Measurements from ENCODE around the gene UBQLN4.
"Not testable (repeated sequence)": the region's sequence is repeated elsewhere in the genome, so short reads cannot be mapped to it uniquely, and the experiment has no call there.

UBQLN4 gene

DNA sequence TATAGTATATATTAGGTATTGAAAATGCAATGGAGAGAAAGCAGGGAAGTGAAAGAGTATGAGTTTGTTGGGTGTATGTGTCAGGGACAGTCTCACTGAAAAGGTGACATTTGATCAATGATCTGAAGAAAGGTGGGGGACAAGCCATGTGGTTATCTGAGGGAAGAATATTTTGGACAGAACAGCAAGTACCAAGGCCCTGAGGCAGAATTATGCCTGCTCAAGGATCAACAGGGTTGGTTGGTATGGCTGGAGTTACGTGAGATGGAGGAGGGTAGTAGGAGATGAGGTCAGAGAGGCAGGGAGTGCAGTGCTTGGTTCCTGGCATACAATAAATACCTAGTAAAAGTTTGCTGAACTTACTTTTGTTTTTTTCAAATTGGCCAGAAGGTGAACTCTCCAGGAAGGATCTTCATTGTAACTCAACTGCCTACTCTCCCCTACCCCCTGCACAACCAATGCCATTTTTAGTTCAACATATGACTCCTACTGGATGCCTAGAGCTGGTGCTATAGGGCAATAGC lies 2.8 kb upstream of the UBQLN4 start:
- no peak for DNase-seq

DNA sequence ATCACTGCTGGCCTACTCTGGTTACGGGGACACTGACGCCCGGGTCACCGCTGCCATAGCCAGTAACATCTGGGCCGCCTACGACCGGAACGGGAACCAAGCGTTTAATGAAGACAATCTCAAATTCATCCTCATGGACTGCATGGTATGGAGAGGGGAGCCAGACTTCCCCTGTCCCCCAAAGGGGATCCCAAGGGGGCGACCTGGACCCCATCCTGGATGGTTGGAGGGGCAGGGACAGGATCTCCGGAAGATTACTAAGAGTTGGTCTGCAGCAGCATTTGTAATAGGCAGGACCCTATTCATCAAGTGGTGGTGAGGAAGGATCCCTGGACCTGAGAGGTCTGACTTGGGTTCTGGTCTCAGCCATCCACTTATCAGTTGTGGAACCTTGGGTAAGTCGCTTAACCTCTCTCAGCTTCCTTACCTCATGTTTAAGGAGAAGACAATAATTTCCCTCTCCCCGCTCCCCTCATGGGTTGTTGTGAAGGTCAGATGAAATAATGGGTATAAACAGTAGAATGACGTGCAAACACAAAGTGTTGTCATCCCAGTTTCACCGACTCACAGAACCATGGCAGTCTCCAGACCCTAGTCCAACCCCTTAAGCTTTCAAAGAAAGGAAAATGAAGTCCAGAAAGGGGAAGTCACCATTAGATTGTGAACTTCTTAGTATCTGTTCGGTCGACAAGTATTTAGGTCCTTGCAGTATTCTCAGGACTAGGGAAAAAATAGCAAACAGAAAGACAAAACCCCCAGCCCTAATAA lies 1.9 kb upstream of the UBQLN4 start:
- DNase-seq, result no peak

DNA sequence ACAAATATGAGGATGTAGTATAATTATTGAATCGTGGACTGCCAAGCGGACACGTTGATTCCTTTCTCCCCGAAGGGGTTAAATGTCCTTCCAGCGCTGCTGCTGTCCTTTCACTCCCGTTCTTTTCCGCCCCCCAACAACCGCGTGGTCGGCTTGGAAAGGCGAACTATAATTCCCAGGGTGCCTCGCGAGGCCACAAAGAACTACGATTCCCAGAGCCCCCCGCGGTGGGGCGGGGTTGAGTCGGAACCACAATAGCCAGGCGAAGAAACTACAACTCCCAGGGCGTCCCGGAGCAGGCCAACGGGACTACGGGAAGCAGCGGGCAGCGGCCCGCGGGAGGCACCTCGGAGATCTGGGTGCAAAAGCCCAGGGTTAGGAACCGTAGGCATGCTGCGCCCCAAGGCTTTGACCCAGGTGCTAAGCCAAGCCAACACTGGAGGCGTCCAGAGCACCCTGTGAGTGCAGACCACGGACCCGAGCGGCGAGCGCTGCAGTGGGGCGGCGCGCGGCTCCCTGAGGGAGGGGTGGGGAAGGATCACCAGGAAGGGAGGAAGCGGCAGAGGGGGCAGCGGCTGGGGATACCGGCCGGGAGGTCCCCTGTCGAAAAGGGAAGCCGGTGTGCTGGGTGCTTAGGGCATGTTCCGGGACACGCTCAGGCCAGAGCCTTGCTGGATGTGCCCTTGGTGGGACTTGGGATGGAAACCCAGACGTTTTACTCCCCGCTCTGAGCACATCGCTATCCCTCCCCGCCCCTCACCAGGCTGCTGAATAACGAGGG lies 1.1 kb upstream of the UBQLN4 start, which contains the start of gene LAMTOR2:
LAMTOR2 (plus strand) TSS at position 283 of the 781 bp plus-strand sequence; CDS start at position 391, 108 bp downstream.
- DNase-seq, result peak; percentile 97

DNA sequence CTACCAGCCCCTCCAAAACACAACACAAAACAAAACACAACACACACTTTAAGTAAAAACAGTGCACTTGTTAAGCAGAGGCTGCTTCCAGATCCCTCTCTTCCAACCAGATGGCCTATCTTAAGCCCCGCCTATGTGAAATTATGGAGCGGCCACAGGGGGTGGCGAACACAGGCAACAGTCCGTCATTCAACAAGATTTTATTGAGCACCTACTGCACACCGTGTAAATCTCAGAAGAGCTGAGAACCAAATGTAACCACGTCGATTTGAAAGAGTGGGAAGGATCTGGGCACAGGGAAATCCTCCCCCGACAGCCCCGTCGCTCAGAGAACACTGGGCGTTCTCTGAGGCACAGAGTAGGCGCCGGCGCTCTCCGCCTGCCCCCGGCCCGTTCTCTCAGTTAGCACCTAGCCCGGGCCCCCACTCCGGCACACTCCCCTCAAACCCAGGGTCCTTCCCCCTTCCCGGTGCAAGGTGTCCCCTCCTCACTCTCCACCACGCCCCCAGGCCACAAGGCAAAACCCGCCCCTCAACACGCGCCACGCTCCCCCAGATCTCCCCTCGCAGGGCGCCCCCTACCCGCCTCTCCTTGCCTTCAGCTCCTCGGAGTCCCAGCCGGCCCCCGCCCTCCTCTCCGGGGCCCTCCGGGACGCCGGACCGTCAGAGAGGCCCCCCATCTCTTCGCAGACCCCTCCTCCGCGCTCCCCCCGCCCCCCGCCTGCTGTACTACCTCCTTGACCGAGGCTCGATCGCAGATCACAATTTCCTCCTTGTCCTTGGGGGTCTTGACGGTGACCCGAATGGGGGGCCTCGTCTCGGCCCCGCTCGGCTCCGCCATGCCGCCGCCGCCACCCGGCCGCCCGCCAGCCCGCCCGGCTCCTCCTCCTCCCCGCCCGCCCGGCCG lies 483 bp downstream of the UBQLN4 start:
- peak; percentile 72 for DNase-seq

DNA sequence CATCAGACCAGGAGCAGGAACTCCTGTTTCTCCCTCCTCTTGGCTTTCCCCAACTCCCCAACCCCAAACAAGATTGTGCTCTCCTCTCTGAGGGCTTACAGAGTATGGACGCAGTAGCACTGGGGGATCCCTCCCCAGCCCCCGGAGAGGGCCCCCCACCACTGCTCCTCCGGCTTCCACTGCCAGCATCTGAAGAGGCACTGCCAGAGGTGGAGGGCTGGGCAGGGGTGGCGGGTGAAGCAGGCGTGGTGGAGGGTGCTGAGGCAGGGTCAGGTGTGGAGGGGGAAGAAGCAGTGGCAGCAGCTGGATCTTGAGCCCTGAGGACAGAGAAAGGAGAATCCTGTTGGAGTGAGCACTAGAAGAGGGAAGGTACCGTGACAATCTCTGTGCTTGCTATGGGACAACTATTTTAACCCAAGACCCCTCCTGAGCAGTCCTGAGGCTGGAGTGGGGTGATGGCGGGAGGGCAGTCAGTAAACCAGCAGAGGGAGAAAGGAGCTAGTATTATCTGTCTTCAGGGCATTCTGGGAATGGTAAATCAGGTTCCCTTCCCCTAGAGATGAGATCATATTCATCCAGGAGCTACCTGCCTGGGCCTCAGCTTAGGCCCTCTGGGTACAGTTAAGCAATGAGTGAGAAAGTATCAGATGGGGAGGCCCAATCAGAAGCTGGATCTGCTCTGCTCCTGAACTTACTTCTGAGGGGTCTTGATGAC lies 2.4 kb downstream of the UBQLN4 start:
- no peak for DNase-seq

DNA sequence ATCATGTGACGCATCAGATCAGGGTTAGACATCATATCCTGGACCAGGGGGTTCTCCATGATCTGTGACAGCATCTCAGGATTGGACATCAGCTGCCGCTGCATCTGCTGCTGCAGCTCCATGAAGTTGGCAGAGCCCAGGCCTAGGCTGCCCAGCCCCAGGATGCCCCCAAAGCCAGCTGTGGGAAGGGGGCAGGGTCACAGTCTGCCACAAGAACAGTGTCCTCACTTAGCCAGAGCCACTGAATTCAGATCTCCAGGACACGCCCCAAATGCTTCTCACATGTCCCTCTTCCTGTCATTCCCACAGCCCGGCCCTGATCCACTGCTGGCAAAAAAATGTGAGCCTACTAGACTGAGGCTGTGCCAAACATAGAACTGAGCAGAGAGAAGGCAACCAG lies 3.2 kb downstream of the UBQLN4 start:
- DNase-seq, result no peak

DNA sequence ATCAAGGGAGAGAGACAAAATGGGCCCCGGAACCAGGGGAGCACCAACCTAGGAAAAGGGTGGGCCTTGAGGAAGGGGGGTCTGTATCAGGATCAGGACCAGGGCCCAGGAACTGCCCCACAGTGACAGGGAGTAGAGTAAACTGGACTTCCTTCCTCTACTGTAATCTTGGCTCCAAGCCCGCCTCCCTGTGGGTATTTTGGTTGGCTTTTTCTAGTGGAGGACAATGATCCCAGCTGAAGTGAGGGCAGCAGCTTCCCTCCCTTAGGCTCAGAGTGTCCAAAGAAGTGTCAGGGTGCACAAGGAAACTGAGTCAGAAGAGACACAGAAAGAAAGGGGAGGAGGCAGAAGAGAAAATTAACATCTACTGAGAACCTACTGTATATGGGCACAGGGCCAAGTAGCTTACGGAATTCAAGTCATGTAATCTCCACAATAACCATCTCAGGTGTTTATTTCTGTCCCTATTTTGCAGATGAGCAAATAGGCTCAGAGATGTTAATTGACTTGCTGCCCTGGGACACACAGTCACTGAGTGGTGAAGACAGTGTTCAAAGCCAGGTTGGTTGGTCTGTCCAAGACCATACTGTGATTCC lies 4.8 kb downstream of the UBQLN4 start:
- no peak for DNase-seq

DNA sequence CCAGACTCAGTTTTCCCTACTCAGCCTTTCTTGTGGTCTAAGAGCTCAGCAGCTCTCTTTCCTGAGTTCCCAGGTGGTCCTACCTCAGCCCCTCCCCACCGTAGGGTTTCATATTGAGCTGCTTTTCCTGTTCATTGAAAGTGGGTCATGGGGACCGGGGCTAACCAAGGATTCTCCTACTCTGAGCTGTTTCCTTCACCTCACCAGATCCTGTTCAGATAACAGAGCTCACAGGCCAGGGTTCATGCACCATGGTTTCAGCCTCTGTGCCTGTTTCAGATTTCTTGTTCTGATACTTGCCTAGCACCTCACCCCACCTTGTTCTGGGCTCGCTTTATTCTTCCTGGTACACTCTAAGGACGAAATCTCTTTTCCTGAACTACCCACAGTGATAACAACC lies 8.5 kb downstream of the UBQLN4 start:
- DNase-seq, result no peak

DNA sequence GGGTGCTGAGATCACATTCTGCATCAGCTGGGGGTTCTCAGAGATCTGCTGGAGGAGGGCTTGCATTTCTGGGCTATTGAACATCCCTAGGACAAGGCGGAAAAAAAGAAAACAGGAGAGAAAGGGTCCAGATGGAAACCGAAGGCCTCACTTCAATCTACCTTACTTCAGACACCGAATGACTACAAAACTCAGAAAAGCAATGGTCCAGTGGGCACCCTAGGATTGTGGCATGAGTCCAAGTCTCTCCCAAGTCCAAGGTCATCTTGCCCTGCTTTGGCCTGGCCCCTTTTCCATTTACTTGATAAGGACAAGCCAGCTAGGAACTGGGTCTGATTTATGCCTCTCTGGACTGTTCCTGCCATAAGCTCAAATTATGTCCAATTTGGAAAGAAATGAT lies 10.8 kb downstream of the UBQLN4 start:
- DNase-seq, result no peak

DNA sequence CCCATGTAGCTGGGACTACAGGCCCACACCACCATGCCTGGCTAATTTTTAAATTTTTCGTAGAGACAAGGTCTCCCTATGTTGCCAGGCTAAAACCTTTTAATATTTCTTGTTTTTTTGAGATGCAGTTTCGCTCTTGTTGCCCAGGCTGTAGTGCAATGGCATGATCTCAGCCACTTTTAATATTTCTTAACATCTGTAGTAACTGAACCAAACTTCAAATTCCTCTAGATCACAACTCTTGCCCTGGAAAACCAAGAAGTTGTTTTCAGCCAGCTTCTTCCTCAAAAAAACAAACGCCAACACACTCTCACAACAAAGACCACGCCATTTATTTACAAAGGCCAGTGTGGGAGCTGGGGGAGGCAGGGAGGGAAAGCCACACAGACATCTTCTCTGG lies 18.6 kb downstream of the UBQLN4 start:
- not testable (repeated sequence) for DNase-seq

DNA sequence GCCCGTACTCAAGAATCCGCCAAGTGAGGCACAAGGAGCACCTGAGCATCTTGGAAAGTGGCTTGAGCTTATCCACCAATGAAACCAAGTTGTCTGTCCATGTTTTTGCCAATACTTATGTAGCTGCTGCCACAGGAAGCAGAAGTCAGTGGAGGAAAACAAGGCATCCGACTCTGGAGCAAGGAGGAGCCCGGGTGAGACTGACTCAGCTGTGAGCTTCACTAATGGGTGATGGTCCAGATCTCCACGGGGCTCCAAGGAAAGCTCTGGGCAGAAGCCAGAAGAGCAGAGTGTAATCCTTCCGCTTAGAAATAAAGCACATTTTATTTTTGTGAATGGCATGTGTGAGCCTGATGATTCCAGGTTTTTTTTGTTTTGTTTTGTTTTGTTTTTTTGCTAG lies 20.6 kb downstream of the UBQLN4 start:
- DNase-seq, result no peak

DNA sequence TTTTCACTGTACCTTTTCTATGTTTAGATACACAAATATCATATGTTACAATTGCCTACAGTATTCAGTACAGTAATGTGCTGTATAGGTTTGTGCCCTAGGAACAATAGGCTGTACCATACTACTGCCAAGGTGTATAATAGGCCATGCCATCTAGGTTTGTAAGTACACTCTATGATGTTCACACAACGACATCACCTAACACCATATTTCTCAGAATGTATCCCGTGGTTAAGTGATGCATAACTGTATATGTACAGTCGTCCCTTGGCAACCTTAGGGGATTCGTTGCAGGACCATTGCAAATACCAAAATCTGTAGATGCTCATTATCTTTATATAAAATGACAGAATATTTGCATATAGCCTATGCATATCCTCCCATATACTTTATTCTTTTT lies 27.0 kb downstream of the UBQLN4 start:
- no peak for DNase-seq

DNA sequence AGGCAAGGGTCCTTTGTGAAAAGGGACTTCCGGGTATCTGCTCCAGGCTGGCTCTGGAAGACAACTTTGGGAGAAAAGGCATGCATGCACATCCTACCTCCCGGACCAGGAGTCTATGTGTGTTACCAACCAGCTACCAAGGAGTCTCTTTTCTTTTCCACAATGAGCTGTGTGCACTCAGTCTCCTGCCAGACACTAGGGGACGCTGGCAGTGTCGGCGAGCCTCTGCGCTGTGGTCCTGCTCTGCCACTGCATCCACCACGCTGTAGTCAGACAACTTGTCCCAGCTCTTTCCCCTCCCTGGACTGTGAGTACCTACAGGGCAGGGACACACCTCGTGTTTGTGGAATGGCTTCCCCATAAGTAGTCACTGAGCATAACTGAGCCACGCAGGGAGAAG lies 27.7 kb downstream of the UBQLN4 start:
- DNase-seq, result peak; percentile 18

DNA sequence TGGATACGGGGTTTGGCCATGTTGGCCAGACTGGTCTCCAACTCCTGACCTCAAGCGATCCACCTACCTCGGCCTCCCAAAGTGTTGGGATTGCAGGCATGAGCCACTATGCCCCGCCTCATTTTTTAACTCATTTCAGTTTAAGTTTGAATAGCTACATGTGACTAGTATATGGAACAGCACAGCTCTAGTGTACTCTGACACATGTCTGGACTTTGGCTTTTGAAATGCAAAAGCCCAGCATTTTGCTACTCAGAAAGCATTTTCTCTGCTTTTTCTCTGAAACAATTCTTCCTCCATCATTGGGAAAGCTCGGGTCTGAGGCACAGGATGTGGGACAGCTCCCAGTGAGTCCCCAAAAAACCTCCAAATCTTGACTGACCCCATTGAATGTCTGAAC lies 28.8 kb downstream of the UBQLN4 start:
- DNase-seq, result no peak

DNA sequence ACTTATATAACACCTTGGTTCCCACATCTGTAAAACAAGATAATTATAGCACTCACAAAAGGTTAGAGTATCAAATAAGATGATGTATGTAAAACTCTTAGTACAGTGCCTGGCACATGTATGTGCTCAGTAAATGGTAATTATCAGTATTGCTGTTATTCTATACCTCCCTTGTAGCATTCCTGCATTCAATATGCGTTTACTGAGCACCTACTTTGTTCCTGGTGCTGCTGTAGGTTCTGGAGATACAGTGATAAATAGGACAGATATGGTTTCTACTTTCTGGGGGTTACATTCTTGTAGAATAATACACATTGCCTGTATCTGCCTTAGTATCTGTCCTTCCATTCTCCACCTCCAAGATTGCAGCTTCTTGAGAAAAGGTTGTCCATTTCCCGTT lies 31.6 kb downstream of the UBQLN4 start:
- DNase-seq, result no peak

DNA sequence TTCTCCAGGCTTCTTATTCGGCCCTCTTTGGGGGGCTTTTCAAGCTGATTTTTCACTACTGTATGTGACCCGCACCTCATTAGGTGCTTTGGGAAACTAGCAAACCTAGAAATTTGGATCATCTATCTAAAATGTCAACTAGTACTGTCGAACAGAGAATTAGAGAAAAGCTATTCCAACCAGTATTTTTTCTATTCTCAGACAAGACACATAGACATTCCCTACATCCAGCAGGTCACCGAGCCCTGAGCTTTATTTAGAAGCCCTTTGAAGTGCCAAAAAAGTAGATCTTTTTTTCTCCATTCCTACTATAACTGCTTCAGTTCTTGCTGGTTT lies 32.5 kb downstream of the UBQLN4 start:
- DNase-seq, result no peak

DNA sequence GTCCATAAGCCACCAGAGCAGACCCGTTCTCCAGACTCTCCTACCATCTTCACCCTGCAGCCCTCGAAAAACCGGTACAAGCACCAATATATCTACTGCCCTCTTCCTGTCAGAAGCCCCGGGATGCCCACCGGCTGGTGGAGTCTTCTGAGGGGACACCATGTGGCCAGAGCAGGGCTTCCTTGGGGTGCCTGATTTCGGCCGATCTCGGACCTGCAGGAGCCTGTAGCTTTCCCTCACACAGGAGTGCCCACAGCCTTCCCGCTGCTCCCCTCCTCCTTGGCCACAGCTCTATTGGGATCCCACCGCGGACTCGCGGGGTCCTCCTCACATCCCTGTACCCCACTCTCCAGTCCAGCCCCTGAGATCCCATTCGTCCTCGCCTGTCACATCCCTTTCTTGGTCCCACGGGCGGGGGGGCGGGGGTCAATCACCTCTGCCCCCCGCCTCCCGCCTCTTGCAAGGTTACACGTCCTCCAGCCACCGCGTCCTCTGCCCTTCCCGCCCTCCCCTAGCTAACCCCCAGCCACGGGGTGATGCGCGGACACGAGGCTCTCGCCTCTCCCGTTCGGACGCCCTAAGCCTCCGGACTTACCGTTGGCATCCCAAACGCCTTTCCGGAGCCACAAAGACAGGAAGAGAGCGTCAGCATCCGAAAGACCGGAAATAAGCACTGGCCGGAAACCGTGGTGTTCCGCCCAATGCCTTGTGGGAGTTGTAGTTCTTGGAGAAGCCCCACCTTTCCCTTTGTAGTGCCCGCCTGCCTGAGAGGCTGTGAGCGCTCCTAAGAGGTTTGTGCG lies 33.1 kb downstream of the UBQLN4 start, which contains the start of gene SSR2:
SSR2 (minus strand) TSS at position 659 of the 800 bp plus-strand sequence. CDS start 784 bp downstream, outside the sequence.
- peak; percentile 88 for DNase-seq

DNA sequence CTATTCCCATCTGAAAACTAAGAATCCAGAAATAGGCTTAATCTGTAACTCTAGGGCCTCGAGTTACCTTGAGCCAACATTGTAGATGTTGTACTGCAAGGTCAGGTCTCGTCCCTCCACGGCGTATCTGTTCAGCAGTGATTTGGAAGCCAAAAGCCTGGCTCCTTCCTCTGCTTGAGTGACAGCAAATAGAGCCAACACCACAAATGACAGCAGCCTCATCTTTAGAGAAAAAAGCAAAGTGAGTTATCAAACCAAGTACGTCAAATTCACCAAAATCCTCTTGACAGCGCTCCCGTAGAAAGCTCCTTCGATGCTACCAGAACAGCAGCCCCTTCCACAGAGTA lies 33.7 kb downstream of the UBQLN4 start:
- DNase-seq, result no peak

DNA sequence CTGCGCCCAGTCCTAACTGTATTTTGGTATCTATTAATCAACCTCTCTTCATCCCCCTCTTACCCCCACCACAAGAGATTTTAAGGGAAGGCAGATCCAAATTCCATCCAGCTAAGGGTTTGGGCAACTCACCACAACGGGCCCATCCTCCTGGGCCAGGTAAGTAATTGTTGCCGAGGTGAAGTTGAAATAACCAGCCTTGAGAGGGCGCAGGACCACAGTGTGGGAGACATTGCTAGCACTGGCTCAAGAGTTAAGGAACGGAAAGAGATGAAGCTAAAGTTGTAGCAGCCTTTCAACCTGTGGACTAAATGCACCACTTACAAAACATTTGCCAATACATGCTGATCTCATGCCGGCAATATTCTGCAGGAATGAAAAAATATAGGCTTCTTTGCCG lies 38.8 kb downstream of the UBQLN4 start:
- no peak for DNase-seq

DNA sequence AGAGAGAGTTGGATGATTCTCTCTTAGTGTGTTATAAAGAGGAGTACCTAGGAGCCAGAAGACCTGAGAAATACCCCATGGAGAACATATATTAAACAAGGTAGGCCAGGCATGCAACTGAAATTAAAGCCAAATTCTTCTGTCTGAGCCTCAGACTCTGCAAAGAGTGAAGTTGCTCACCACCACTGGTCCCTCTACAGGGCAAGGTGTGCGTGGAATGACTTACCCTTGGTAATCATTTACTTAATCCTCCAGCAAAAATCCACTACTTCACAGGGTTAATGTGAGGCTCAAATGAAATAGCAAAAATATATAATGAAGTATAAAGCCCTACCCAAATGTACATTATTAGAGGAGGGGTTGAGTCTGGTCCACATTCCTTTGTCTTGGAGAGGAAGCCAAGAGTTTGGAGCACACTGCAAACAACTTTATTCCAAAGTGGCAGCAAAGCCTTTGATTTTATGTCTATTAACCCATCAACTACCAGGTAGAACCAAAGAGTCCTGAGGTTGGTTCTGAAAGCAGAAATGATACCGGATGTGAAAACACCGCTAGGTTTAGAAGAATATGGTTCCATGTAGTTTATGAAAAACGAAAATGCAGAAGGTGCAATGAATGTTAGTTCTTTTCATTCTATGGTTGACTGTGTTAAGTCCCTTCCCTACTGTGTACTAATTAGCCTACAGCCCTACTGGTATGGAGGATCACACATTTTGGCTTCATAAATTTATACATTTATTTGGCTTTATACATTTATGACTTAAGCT lies 41.4 kb downstream of the UBQLN4 start:
- DNase-seq, result no peak
